ENCODE results near the gene ARHGEF25.

DNA sequence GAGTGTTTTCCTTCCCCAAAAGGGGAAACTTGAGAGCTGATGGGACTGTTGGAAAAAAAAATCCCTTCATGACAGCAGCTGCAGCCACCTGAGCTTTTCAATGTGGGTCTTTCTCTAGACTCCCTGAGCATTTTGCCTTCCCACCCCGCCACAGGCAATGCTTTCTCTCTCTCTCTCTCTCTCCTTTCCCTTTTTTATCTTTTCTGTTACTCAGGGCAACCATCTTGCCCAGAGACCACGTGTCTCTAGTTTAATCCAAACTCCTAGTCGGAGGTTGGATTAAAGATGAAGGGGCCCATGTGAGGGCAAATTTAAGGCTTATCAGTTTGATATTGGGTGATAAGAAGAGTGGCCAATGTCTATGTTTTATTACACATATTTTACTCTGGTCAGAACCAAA, 47.7 kb downstream of the ARHGEF25 start:
- TF ChIP-seq, protein P1, sequence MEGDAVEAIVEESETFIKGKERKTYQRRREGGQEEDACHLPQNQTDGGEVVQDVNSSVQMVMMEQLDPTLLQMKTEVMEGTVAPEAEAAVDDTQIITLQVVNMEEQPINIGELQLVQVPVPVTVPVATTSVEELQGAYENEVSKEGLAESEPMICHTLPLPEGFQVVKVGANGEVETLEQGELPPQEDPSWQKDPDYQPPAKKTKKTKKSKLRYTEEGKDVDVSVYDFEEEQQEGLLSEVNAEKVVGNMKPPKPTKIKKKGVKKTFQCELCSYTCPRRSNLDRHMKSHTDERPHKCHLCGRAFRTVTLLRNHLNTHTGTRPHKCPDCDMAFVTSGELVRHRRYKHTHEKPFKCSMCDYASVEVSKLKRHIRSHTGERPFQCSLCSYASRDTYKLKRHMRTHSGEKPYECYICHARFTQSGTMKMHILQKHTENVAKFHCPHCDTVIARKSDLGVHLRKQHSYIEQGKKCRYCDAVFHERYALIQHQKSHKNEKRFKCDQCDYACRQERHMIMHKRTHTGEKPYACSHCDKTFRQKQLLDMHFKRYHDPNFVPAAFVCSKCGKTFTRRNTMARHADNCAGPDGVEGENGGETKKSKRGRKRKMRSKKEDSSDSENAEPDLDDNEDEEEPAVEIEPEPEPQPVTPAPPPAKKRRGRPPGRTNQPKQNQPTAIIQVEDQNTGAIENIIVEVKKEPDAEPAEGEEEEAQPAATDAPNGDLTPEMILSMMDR (conservative IDR thresholded peaks at IDR 0.05): no peak
- no peak for TF ChIP-seq EZH2 (IDR thresholded peaks at IDR 0.05; ENCODE audit: low read depth)

All from PC-9 (cell line).